GM21825 (cell line): ENCODE results near the gene ITPK1.
"Not testable (repeated sequence)": the region's sequence is repeated elsewhere in the genome, so short reads cannot be mapped to it uniquely, and the experiment has no call there.

ENCODE experiments used
- ATAC-seq: cut with Tn5 transposase; IDR thresholded peaks from one replicate; pipeline ENCODE4 v1.9.1; 2021; ENCODE audit warnings: mild to moderate bottlenecking, moderate library complexity; ENCODE audit not compliant: unreplicated experiment

ITPK1 gene

DNA sequence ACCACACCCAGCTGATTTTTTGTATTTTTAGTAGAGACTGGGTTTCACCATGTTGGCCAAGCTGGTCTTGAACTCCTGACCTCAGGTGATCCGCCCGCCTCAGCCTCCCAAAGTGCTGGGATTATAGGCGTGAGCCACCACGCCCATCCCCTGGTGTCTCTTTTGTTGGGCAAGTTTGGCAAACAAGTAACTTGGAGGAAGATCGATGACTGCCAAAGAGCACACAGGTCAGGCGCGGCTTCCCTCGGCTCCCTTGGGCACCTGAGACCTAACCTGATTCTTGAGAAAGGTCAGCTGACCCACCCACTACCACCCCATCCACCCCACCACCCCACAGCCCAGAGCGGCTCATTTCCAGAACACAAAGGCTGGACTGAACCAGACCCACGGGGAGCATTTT lies 9.9 kb downstream of the ITPK1 start:
- not testable (repeated sequence) for ATAC-seq

DNA sequence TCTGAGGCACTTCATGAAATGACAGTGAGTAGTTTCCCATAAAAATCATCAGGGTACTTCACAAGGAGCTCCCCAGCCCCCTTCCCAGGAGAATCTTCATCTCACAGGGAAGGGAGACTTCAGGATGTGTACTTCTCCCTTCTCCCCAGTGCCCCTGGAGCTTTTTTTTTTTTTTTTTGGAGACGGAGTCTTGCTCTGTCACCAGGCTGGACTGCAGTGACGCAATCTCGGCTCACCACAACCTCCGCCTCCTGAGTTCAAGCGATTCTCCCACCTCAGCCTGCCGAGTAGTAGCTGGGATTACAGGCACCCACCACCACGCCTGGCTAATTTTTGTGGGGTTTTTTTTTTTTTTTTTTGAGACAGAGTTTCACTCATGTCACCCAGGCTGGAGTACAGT lies 10.4 kb downstream of the ITPK1 start:
- no peak for ATAC-seq

DNA sequence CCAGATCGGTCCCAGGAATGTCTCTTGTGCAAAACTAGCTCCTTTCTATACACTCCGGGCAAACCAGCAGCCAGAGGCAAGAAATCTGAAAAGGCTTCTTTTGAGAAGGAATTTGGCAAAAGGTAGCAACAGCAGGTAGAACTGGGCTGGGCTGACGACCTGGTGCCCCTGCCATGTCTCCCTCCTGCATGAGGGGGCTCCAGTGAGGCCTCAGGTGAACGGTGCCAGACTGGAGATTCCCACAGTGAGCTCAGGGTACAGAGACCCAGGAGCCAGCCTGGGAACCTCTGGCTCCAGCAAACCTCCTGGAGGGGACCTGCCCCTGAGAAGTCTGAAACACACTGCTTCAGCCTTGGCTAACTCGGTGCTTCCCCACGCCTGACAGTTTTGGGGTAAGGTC lies 10.8 kb downstream of the ITPK1 start:
- no peak for ATAC-seq

DNA sequence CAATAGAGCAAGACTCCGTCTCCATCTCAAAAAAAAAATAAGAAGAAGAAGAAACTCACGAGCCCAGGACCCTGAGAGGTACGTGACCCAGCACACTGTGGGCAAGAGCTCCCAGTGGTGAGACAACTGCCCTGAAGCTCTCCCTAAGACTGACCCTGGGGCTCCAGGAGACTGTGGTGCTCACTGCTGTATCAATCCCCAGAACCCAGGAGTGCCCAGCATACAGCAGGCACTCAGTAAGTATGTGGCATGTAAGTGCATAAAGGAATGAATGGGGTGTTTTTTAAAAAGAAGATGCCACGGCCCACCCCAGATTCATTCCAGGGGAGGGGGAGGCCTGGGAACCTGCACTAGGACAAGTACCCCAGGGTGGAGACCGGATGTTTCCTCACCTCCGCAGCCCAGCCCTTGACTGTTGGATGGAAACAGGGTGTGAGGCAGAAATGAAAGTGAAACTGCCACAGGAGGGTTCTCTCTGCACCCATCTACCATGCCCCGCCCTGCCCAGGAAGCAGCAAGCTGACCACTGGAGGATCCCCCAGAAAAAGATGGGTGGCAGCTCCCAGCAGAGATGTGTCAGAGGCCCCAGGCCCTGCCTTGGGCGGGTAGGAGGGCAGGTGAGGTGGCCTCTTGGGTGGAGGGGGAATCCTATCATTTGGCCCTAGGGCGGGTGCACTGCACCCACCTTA lies 12.2 kb downstream of the ITPK1 start:
- ATAC-seq: peak; percentile 96

- ATAC-seq: no peak
These were observed 13.6 kb downstream of the ITPK1 start for GRCh38 chr14:93102141-93102540.

GRCh38 chr14:93101181-93101580 lies 14.5 kb downstream of the ITPK1 start:
- ATAC-seq: no peak

DNA sequence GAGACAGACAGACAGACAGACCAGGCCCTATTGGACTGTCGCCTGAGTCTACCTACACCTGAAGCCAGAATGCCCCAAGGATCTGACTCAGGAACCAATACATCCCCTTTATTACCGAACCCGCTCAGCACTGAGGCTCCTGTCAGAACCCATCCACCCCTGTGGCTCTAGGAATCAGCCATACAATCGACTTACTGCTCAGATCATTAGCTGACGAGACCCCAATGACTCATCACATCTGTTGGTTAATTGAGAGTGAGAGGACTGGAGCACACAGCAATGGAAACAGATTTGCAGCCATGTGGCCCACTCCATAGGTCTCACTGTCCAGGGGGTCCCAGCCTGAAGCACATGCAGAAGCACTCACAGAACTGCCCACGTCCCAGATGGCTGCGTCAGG lies 15.2 kb downstream of the ITPK1 start:
- no peak for ATAC-seq

DNA sequence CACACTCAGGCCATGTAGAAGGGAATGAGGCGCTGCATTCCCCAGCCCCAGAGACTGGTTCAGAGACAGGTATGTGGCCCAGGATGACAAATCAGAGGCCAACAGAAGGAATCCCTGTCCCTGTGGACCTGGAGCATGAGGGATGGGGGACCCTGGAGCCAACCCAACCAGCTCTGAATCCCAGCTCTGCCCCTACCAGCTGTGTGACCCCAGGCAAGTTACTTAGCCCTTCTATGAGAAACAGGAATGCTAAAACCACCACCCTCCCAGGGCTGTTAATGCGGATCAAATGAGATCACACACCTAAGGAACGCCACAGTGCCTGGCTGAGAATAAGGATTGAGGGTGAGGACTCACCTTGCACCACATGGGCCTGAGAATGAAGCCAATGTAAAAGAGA lies 15.6 kb downstream of the ITPK1 start:
- ATAC-seq: no peak

DNA sequence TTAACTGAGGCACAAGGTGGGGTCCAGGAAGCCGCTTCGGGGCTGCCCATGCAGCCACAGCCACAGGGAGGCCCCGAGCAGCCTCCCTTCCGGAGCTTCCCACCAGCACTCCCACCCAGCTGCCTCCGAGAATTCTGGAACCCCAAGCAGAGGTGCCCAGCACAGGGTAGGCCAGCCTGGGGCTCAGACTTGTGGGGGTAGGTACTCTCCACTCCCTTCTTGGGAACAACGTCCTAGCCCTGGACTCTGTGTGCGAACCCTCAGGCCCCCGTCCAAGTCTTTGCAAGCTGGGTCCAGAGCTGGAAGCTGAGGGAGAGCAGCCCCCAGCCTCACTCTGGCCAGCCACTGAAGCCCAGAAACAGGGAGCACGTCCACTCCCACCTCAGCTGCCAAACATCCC lies 16.1 kb downstream of the ITPK1 start:
- ATAC-seq: no peak

GRCh38 chr14:93099196-93099595 lies 16.5 kb downstream of the ITPK1 start:
- no peak for ATAC-seq

DNA sequence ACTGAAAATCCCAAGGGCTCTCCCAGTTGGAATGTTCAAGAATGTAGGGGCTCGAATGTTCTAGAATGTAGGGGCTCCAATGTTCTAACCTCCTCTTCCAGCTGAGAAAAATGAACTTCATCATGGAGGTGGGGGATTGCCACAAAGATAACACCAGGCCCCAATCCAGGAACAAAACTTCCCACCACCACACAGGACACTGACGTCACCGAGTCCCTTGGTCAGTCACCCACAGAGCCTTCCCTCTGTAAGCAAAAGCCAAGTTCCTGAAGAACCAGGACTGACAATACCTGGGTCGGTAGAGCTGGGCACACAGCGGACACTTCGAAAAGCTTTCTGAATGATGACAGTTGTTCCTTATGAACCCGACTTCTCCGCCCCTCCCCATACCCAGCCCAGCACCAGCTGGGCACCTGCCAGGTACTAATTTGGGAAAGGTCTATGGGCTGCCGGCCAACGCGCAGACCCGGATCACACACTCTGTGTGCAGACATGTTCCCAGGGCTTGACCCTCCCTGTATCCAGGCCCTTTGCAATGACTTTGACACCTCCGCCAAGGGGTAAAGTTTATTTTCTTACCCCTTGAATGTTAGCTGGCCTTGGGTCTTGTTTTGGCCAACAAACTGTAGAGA lies 18.9 kb downstream of the ITPK1 start:
- no peak for ATAC-seq

DNA sequence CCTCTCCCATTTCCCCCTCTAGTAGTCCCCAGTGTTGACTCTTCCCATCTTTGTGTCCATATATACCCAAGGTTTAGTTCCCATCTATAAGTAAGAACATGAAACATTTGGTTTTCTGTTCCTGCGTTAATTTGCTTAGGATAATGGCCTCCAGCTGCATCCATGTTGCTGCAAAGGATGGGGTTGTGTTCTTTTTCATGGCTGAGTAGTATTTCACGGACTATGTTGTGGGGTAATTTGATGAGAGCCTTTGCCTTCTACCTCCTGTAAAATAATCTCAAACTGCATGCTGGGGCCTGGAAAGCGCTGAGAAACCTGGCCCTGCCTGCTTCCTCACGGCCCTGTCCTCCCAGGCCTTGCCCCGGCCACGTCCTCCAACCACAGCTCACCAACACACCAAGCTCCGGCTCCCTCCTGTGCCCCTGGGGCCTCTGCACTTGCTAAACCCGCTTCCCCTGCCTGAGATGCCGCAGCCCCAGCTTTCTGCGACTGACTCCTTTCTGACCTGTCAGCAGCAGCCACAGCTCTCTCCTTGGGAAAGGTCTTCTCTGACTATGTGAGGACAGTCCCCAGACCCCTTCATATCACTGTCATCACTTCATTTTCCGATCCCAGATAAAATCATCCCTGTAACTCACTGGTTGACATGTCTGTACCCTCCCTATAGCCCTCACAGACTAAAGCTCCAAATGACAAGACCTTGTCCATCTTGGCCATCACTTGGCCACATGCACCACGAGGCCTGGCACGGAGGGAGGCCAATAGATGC lies 19.8 kb downstream of the ITPK1 start:
- ATAC-seq: no peak

GRCh38 chr14:93094121-93094918 lies 21.4 kb downstream of the ITPK1 start:
- no peak for ATAC-seq

DNA sequence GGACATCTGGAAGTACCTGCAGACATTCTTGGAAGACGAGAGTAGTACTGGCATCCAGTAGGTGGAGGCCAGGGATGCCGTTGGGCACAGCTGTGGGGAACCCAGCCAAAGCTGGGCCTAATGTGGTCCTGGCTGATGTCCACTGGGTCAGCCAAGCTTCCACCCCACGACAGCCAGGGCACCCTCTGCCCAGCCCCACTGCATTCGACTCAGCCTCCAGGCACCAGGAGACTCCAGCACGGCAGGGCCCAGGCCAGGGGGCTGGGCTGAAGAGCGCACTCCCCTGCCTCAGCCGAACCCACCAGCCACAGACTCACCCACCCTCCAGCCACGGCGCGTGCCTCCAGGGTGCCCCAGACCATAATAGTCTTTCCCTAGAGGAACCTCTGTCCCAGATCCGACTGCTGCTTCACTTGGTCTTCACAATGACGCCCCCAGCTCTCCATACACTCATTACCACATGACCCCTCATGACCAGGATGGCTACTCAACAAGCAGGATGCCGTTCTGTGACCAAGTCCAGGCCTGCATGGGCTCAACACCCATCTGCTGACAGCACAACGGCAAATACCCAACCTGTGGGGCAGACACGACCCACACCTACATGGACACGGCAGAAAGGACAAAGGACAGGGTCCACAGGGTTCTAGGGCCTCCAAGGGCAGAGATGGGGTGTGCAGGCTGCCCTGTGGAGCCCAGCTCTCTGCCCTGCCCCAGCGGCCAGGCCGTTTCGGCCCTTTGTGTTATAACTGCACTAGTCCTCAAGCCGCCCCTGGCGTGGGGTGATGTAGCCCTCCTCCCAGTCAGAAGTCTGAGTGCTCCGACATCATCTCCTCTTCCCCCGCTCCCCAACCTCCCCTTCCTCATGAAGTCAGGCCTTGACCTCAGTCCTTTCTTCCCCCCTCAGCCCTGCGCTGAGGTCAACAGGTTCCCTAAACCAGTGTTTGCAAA lies 22.8 kb downstream of the ITPK1 start:
- no peak for ATAC-seq

- no peak for ATAC-seq
These were observed 24.1 kb downstream of the ITPK1 start for GRCh38 chr14:93091666-93092065.

GRCh38 chr14:93090826-93091555 lies 24.7 kb downstream of the ITPK1 start:
- no peak for ATAC-seq

DNA sequence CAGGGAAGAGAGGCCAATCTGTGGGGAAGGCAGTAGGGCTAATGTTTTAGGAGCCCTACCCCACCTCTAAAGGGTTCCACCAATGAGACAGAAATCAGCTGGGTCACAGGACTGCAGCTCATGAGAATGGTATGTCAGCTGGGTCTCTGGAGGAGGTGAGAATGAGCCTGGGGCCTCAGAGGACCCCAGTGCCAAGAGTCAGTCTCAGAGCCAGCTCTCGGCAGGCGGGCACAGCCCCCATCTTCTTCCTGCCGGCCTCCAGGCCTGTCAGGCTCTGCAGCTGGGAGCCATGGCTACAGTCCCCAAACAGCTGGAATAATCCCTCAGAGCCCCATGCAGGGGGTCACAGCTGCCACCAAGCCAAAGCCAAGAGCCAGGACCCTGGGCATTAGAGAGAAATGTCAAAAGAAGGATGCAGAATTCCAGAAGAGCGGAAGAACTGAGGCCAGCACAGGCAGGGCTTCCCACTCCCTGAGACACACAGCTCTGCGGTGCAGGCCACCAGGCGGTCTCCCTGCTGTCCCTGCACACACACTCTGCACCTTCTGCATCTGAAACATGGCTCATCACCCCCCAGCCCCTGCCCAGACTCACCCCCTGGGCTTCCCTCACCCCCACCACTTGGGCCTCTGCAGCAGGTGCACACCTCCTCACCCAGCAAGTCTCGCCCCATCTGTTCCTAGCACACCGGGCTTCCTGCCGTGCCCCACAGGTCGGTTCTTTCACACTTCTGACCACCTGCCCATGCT lies 26.0 kb downstream of the ITPK1 start:
- ATAC-seq: no peak

DNA sequence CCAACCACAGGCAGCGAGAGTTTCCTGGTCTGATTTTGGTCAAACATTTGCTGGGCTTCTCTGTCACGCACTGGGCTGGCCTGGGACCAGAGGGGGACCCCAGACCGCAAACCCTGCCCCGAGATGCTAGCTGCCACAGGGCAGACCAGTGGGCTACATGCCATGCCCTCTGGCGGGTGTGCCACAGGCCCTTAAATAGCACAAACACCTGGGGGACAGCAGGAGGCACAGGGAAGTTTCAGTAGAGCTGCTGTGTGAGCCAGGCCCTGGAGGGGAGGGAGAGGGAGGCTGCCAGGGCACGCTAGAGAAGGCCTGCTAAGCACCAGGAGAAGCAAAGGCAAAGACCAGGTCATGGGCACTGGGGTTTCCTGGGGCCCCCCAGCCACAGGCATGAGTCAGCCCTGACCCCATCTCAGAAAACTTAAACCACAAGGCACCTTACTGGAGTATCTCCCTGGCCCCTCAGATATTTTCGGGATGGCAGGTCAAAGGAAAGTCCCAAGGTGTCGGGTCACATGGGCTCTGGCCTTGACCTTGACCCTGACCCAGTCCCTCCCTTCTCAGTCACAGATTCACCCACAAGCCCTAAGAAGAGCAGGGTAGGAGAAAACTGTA lies 29.2 kb downstream of the ITPK1 start:
- peak; percentile 63 for ATAC-seq
